Measurements from ENCODE around the gene PCGF6.
"Not testable (repeated sequence)": the region's sequence is repeated elsewhere in the genome, so short reads cannot be mapped to it uniquely, and the experiment has no call there.

Gene PCGF6, protein sequence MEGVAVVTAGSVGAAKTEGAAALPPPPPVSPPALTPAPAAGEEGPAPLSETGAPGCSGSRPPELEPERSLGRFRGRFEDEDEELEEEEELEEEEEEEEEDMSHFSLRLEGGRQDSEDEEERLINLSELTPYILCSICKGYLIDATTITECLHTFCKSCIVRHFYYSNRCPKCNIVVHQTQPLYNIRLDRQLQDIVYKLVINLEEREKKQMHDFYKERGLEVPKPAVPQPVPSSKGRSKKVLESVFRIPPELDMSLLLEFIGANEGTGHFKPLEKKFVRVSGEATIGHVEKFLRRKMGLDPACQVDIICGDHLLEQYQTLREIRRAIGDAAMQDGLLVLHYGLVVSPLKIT

DNA sequence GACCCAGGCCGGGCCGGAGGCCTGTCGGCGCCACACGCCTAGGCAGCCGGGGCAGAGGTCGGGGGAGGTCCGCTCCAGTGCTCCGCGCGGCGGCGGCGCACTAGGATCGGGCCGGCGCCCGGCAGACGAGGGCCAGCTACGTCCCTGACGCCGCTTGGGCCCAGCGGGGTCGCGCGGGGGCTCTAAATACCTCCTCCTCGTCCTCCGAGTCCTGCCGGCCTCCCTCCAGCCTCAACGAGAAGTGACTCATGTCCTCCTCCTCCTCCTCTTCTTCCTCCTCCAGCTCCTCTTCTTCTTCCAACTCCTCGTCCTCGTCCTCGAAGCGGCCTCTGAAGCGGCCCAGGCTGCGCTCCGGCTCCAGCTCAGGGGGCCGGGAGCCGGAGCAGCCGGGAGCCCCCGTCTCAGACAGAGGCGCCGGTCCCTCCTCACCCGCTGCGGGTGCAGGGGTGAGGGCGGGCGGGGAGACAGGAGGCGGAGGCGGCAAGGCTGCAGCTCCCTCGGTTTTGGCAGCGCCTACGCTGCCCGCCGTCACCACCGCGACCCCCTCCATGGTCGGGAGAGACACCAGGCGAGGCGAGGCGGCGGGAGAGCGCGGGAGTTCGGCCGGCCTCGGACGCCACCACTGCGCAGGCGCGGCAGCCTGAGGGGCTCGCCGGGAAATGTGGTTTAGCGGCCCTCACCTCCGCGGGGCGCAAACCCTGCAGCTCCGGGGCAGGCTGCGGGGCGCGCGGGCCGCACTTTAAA is at the start of gene PCGF6:
TSS of gene PCGF6 (minus strand) at position 624 of the 744 bp plus-strand sequence. CDS start at position 550, 74 bp downstream.
- peak; percentile 54 for DNase-seq (ENCODE audit: low read depth)

DNA sequence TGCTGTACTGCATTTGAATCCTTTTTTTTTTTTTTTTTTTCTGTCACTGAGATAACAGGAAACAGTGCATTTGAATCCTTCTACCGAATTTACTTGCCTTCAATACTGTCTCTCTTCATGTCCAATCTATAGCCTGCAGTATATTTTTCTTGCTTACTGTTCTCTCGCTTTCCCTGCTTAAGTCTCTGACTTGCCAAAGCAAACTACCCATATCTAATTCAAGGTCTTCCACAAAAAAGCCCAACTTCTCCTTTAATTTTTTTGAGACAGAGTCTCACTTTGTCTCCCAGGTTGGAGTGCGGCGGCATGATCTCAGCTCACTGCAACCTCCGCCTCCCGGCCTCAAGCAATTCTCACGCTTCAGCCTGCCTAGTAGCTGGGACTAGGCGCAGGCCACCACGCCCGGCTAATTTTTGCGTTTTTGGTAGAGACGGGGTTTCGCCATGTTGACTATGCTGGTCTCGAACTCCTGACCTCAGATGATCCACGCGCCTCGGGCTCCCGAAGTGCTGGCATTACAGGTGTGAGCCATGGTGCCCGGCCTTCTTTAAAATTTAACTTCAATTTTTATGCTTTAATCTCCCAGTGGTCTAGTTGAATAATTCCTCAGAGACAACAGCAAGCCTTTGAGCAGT is 46.4 kb upstream of the PCGF6 start:
- DNase-seq (ENCODE audit: low read depth), result no peak

DNA sequence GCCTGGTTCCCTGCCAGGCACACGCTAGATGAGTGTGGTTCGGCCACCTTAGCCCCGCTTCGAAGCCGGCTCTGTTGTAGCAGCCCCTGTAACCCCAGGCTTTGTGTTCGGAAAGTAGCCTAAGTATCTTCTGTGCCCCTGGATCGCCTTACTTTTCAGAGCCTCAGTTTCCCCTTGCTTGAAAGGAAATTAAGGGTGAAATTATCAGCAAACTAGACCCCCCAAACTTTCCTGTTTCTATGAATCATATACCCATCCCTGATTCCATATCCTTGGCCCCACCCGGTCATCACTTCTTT is 45.8 kb upstream of the PCGF6 start:
- no peak for DNase-seq (ENCODE audit: low read depth)

DNA sequence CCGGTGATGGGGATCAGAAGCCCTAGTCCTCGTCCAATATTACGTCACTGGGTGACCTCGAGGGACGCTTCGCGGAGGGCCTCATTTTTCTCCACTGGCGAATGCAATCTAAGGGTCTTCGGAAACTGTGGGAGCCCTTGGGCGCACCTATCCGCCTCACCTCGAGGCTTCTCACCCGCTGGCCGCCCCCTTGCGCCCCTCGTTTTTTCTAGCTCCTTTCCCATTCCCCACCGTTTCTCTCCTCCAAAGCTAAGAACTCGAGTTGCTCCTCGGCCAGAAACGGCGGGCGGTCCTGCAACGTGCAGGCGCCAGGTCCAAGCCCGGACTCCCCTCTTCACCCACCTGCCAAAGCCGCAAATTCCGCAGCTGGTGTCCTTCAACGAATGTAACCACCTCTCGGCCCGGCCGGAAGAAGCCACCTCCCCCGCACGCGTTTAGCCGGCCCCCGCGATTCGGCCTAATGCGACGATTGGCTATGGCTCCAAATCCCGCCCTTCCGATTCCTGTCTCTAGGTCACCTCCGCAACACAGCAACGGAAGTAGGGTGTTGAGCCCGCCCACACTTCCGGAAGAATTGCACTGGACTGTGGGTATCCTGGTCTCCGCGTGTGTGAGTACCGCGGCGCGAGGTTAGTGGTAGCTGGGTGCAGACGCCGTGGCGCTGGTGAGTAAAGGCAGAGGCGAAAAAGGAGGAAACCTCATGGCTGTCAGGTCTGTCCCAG is 45.3 kb upstream of the PCGF6 start, which contains the start of the genes ATP5MK and PDCD11:
TSS of gene ATP5MK (minus strand) at position 409 of the 722 bp plus-strand sequence. CDS start 4,018 bp downstream, outside the sequence.
TSS of gene PDCD11 (plus strand) at position 560 of the 722 bp plus-strand sequence. CDS start 1,801 bp downstream, outside the sequence.
- DNase-seq (ENCODE audit: low read depth), result peak; percentile 78

DNA sequence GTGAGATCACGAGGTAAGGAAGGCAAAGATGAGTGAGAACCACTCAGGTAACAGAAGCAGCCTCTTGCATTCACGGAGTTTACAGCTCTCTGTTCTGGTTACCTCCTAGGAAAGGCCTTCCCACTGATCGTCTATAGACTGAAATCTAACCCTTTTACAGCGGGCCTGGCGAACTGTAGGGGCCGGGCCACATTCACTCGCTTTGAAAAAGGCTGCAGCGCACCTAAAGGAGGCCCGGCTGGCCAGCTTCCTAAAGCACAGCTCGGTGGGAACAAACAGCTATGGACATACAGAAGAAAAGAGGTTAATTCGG is 44.8 kb upstream of the PCGF6 start:
- no peak for DNase-seq (ENCODE audit: low read depth)

DNA sequence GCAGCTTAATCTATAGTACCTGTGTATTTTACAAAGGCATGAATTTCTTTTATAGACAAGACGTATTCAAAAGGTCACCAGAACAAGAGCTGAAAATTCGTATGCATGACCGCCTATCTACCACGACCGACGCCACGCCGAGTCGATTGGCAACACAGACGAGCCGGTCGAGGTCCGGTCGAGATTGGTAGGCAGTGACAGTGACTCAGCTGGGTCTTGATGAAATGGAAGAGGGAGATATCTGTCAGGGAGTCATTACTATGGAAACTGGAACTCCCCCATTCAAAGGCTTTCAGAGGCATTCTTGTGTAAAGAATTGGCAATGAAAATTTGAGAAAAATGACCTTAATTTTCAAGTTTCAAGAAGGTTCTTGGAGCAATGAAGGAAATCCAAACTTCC is 43.2 kb upstream of the PCGF6 start:
- no peak for DNase-seq (ENCODE audit: low read depth)

DNA sequence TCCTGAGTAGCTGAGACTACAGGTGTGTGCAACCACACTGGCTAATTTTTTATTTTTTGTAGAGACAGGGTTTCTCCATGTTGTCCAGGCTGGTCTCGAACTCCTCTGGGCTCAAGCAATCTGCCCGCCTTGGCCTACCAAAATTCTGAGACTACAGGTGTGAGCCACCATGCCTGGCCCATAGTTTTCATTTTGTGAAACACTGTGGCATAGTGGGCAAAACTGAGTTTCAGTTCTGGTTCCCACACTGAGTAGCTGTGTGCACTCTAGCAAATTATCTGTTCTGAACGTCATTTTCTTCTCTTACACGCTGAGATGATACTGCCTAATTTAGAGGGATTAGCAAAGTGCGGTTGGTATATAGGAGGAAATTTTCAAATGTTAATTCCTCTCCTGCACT is 31.8 kb upstream of the PCGF6 start:
- DNase-seq (ENCODE audit: low read depth), result no peak

DNA sequence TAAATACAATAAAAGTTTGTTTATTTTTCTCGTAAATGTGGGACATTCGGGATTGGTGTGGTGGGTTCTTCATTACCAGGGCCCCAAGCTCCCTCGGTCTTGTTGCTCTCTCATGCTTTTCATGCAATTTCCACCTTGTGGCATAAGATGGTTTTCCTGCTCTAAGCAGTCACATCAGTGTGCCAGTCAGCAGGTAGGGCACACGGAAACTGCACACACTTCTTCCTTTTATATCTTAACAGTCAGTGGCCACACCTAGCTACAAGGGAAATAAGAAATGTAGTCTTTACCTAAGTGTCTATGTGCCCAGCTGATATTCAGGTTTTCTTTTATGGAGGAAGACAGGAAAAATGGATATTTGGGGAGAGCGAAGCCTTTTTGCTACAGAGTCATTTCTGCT is 23.3 kb upstream of the PCGF6 start:
- no peak for DNase-seq (ENCODE audit: low read depth)

DNA sequence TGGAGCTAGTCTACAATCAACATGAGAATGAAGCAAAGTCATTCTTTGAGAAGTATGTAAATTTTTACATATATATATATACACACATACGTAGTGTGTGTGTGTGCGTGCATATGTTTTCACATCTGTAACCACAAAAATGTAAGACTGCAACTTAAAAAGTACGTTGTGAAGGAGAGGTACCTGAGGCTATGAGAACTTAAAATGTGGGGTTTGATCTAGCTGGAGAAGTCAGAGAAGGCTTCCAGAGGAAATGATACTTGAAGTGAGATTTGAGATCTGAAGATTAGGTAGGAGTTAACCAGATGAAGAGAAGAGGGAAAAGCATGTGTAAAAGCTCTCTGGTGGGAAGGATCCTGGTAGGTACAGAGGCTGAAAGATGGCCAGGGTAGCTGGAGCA is 22.6 kb upstream of the PCGF6 start:
- no peak for DNase-seq (ENCODE audit: low read depth)

DNA sequence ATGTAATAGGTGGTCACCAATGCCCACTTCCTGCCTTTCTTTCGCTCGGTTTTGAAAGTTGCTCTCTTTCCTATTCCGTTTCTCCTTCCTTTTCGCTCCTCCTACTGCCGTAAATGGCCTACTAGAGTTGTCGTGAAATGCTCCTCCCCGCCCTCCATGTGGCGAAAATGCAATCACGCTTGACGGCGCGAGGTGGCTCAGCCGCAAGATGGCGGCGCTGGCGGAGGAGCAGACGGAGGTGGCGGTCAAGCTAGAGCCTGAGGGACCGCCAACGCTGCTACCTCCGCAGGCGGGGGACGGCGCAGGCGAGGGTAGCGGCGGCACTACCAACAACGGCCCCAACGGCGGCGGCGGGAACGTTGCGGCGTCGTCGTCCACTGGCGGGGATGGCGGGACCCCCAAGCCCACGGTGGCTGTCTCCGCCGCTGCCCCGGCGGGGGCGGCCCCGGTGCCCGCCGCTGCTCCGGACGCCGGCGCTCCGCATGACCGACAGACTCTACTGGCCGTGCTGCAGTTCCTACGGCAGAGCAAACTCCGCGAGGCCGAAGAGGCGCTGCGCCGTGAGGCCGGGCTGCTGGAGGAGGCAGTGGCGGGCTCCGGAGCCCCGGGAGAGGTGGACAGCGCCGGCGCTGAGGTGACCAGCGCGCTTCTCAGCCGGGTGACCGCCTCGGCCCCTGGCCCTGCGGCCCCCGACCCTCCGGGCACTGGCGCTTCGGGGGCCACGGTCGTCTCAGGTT is 17.0 kb upstream of the PCGF6 start, which contains the start of gene TAF5:
TSS of gene TAF5 (plus strand) at position 195 of the 737 bp plus-strand sequence. CDS start at position 209, 14 bp downstream.
- DNase-seq (ENCODE audit: low read depth), result peak; percentile 55

DNA sequence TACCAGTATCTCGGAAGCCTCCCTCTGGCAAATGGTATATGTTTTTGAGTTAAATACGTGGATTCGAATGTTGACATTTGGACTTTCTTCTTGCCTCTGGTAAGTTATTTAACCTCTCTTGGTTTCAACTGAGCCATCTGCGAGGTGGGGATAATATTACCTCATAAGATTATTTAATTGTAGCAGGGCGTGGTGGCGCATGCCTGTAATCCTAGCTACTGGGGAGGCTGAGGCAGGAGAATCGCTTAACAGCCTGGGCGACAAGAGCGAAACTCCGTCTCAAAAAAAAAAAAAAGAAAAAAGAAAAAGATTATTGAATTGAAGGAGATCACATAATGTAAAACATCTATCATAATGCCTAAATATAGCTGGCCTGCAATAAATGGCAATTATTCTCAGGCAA is 16.4 kb upstream of the PCGF6 start:
- DNase-seq (ENCODE audit: low read depth), result no peak

DNA sequence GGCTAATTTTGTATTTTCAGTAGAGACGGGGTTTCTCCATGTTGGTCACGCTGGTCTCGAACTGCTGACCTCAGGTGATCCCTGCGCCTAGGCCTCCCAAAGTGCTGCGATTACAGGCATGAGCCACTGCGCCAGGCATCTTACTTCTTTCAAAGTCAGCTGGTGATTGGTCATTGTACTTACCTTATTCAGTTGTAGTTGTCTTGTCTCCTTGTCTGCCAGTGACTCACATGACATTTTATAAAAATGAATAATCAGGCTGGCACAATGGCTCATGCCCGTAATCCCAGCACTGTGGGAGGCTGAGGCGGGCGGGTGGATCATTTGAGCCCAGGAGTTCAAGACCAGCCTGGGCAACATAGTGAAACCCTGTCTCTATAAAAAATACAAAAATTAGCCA is 9.9 kb upstream of the PCGF6 start:
- DNase-seq (ENCODE audit: low read depth), result not testable (repeated sequence)

DNA sequence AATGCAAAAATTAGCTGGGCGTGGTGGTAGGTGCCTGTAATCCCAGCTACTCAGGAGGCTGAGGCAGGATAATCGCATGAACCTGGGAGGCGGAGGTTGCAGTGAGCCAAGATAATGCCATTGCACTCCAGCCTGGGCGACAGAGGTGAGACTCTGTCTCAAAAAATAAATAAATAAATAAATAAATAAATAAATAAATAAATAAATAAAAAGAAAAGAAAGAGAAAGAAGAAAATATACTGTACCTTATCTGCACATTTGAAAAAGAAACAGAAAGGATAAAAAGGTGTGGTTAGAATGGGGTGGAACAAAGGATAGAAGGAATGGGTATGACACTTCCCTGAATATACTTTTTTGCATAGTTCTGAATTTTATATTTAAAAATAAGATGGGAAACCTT is 8.6 kb upstream of the PCGF6 start:
- DNase-seq (ENCODE audit: low read depth), result not testable (repeated sequence)

DNA sequence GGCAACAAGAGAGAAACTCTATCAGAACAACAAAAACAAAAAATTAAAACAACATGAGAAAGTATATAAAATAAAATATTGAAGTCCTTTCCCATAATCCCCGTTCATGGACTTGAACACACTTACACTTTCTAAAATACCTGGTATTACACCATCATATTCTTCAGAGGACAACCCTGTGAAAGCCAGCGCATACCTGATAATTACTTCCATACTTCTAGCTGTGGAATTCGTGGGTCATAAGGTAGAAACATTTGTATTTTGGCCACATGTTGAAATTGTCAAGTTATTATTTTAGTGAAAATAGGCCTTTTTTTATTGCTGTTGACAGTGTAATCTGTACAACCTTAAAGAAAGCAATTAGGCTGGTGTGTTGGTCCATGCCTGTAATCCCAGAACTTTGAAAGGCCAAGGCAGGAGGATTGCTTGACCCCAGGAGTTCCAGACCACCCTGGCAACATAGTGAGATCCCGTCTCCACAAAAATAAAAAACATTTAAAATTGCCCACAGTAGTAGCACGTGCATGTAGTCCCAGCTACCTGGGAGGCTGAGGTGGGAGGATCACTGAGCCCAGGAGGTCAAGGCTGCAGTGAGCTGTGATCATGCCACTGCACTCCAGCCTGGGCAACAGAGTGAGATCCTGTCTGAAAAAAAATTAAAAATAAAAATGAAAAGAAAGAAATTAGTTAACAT is 5.1 kb upstream of the PCGF6 start:
- DNase-seq (ENCODE audit: low read depth), result no peak

DNA sequence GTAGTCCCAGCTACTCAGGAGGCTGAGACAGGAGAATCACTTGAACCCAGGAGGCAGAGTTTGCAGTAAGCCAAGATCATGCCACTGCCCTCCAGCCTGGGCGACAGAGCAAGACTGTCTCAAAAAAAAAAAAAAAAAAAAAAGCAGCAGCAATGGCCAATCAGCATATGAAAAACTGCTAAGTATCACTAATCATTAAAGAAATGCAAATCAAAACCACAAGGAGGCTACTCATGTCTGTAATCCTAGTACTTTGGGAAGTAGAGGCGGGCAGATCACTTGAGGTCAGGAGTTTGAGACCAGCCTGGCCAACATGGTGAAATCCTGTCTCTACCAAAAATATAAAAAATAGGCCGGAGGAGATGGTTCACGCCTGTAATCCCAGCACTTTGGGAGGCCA is 3.6 kb upstream of the PCGF6 start:
- DNase-seq (ENCODE audit: low read depth), result not testable (repeated sequence)

DNA sequence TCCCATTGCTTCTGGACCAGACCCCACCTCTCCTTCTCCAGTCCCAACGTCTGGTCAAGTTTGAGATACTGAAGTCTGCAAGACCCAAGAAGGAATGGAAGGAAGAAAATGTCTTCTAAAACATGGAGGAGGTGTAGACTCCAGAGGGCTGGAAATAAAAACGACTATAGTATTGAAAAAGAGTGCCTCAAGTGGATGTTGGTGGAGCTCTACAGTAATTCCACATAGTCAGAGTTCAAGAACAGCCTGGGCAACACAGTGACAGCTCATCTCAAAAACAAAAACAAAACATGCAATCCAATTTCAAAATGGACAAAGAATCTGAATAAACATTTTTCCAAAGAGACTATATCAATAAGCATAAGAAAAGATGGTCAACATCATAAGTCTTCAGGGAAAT is 2.3 kb upstream of the PCGF6 start:
- no peak for DNase-seq (ENCODE audit: low read depth)

DNA sequence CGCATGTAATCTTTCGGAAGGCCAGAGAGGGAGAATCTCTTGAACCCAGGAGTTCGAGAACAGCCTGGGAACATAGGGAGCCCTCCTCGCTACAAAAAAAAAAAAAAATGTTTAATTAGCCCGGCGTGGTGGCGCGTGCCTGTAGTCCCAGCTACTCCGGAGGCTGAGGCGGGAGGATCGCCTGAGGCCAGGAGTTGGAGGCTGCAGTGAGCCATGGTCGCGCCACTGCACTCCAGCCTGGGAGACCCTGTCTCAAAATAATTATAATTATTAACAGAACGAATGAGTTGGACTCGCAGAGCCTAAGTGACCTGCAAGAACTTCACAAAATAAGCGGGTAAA is 794 bp downstream of the PCGF6 start:
- DNase-seq (ENCODE audit: low read depth), result no peak

DNA sequence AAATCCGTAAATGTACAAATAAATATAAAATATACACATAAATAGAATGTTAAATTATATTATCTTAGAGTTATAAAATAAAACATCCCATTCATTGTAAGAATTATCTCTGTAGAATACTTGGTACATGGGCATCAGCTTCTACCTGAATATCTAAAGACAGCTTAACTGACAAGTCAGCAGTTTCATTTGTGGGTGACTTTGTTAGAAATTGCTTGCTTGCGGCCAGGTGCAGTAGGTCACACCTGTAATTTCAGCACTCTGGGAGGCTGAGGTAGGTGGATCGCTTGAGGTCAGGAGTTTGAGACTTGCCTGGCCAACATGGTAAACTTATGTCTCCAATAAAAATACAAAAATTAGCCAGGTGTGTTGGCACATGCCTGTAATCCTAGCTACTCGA is 14.6 kb downstream of the PCGF6 start:
- no peak for DNase-seq (ENCODE audit: low read depth)

DNA sequence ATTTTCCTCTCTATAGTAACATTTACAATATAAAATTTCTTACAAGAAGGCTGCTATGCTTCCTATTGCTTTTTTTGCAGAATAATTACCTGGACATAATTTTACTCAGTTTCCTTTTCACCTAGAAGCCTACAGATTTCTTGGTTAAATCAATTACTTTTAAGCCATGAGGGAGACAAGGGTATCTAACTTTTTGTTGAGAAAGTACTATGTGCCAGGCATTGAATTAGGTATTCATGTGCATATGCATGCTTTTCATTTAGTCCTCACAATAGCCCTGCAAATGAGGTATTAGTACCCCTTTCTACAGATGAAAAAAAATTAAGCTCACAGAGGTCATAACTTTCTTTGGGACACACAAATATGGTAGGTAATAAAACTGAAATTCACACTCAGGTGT is 16.4 kb downstream of the PCGF6 start:
- no peak for DNase-seq (ENCODE audit: low read depth)

DNA sequence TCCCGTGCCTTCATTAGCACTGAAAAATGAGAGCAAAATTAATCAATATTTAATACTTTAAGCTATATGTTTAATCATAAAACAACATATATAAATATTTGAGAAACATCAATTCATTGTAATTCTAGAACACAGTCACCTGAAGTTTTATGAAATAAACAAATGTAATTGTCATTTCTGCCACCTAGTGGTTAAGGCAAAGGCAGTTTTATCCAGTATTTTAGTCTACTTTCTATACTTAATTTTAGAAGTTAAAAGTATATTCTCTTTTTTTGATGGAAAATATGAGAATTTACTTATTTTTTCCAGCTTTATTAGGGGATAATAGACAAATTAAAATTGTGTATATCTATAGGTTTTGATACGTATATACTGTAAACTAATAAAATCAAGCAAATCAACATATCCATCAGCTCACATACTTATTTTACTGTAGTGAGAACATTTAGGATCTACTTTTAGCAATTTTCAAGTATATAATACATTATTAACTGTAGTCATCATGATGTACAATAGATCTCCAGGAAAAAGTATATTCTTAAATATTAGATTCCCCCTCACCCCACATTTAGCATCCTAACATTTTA is 16.9 kb downstream of the PCGF6 start:
- no peak for DNase-seq (ENCODE audit: low read depth)

DNA sequence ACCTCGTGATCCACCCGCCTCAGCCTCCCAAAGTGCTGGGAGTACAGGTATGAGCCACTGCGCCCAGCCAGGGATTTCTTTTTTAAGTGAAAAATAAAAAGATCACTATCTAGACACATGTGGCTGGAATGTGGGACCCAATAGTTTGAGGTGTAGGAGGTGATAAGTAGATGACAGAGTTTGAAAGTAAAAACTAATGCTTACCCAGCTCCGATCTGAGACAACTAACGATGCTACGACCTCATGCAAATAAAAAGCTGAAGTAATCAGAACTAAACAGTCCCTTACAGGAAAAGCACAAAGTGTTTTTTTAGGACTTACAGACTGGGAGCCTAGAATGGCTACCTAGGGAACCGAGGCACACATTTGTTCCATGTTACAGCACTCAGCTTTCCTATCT is 23.0 kb downstream of the PCGF6 start:
- DNase-seq (ENCODE audit: low read depth), result no peak

Measured in stimulated activated CD8-positive, alpha-beta memory T cell treated with anti-CD3 and anti-CD28 coated beads, Interleukin-15, amount 100 ng/mL, for 24 hours (primary cell).